Jurkat, Clone E6-1 (cell line): ENCODE results near the gene POLR3C.

Source experiments
- DNase-seq: peaks from one replicate; pipeline ENCODE4 v3.0.0-alpha.2; 2011; ENCODE audit warnings: low read depth, low spot score
- H3K4me3 ChIP-seq: 2 replicates; pipeline ENCODE4 v1.5.1; 2011; ENCODE audit warnings: mild to moderate bottlenecking, low read length, control low read depth, moderate library complexity

The POLR3C gene

DNA sequence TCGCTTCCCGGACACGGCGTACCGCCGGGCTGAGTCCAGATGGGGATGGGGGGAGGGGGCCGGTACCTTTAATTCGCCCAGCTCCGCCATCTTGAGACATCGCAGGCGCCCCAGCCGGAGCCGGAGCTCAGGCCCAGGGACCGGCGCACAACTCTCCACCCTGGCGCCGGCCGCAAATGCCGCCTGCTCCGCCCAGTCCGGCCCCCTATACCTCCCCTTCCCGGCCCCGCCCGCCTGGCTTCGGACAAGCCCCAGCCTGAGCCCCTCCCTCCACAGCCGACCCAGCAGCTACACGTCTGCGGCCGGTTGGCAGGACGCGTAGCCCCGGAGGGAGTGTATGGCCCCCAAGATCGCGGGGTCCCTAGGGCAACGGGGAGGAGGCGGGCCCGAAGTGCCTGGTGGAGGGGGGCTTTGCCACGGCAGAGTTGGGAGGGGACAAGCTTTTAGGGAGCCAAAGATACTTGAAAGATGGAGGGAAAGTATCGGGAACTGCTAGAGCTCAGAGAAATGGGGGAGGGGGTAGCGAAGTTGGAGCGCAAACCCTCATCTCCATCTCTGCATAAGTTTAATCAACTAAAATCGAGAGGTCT, 35.0 kb downstream of the POLR3C start, which contains the start of gene PIAS3:
TSS of gene PIAS3 (minus strand) at position 181 of the 590 bp plus-strand sequence. CDS start at position 90, 91 bp downstream.
- peak; percentile 74 for DNase-seq

DNA sequence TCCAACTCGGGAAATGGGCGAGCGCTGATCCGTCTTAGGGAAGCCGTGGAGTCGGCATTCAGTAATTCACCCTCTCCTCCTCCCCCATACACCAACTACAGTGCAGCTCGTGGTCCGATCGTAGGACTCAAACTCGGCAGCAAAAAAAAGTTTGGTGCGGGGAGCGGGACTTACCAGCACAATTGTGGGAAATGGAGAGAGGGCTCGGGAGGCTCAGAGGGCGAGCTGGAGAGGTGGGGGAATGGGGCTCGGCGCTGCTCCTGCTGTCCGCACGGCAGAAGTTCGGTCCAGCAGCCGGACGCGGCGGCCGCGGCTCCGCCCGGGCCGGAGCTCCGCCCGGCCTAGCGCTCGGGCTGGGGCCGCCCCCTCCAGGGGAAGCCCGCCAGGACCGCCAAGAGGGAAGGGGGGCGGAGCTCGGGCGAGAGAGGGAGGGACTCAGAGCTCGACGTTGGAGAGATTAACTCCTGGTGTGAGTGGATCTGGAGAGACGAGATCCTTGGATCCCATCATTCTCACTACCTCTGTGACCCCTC, 35.6 kb downstream of the POLR3C start:
- DNase-seq: peak; percentile 52
- peak overlapping the region; percentile 82 for H3K4me3 ChIP-seq

More for the DNA sequence above, 35.0 kb downstream of the POLR3C start, which contains the start of gene PIAS3:
- H3K4me3 ChIP-seq: peak within 1 kb of the TSS; percentile 82

DNA sequence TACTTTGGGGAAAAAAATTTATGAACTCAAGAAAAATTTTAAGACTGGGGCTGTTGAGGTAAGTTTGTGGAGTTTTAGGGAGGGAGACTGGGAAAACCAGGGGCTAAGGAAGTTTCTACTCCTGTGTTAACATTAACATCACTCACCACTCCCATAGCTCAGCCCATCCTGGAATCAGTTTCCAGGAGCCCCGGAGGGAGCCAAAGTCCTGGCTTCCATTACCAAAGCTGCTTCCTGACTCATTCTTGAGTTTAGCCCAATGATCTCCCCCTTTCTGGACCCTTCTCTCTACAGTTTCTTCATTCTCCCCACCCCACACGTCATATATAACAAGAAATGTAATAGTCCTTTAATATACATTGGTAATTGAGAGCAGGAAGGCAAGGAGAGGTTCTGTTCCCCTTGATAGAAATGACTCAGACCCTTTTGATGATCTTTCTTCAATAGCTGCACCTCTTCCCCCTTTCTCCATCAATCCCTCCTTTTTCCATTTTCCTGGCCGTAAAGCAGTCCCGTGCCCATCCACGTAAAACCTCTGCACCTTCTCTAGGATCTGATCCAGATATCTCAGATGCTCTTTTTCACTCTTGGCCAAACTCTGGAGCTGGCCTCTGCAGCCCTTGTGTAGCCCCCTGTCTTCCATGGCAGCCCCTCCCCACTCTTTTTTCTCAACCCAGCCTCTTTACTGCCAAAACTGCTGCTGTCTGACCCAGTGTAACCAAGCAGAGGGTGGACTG, 39.5 kb downstream of the POLR3C start:
- DNase-seq: no peak

DNA sequence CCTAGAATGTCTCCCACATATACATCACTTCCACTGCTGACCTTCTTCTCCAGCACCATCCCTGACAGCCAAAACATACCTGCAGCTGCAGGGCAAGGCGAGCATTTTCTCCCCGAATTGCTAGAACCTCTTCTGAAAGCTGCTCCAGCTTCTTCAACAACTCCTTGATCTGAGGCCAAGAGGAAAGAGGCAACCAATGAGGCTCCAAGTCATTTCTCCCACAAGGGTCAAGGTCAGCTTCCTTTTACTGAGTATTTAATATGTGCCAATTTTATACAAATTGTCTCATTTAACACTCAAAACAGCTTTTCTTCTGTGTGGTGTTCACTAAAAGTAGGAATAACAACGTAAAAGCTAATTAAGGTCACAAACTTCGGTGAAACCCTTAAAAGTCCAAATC, 44.2 kb downstream of the POLR3C start:
- DNase-seq: no peak
- no peak overlapping the region for H3K4me3 ChIP-seq

More for the DNA sequence above, 39.5 kb downstream of the POLR3C start:
- H3K4me3 ChIP-seq: no peak overlapping the region

DNA sequence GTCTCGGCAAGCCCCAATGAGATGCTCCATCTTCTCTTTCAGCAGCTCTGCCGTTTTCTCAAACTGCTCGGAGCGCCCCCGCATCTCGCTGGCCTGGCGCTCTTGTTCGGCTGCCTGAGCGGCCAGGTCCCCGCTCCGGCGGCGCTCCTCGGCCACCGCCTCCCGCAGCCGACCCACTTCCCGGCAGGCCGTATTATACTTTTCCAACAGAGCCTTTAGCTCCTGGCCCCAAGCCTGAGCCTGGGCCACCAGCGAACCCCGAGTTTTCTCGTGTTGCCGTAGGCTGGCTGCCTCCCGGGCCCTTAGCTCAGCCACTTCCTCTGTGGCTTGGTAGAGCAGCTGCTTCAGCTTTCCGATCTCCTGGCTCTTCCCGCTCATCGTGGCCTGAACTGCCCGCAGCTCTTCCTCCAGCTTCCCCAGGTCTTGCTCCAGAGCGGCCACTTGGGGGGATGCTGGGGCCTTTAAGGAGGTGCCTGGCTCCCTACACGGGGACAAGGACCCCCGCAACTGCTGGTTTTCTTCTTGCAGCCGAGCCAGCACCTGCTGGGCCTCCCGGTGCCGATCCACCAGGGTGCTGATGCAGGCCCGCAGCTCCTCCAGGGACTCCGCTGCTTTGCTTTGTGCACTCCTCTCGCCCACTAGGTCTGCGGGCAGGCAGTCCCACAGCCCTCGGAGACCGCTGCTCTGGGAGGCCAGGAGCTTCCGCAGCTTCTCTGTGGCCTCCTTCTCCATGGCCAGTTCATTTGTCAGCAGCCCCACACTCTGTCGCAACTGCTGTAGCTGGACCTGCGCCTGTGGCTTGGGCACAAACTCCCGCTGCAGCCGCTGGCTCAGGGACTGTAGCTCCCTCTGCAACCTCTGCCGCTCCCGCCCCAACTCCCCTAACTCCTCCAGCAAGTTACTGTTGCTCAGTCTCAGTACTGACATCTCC, 48.3 kb downstream of the POLR3C start:
- DNase-seq: no peak
- no peak overlapping the region for H3K4me3 ChIP-seq

DNA sequence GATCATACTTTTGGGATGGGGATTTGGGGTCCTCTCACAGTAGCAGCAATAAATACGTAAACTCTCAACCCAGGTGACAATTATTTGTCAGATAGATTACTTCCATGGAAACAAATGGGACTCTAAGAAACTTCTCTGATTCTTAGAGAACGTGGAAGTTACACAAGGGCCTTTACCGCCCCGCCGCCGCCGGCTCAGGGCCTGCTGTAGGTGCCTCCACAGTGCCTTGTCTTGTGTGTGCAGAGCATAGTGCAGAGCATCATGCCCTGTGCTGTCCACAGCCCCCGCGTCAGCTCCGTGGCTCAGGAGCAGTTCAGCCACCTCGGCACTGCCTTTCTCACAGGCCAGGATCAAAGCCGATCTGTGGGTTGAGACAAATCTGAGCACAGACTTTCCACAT, 50.6 kb downstream of the POLR3C start:
- DNase-seq: no peak
- H3K4me3 ChIP-seq: no peak overlapping the region

DNA sequence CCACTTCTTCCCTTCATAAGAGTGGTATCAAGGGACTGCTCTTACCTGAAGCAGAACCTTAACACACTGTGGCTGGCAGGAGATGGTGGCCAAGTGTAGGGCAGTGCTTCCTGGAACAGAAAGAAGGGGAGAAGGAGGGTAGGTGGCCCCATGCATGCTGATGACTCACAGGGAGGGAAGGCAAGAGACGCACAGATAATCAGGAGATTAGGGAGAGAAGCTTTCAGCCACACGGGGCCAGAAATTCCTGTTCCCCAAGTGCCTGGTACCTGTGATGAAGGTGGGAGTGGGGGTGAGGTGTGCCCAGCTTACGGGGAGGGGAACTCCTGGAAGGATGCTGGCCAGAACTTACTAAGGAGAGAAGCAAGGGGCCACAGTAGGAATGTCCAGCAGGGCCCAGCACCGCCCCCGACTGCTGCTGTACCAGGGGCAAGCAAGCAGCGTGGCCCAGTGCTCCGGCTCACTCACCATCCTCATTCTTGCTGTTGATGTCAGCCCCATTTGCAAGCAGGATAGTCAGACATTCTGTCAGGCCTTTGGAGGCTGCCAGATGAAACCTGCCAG, 54.0 kb downstream of the POLR3C start:
- no peak overlapping the region for H3K4me3 ChIP-seq
- DNase-seq: no peak

DNA sequence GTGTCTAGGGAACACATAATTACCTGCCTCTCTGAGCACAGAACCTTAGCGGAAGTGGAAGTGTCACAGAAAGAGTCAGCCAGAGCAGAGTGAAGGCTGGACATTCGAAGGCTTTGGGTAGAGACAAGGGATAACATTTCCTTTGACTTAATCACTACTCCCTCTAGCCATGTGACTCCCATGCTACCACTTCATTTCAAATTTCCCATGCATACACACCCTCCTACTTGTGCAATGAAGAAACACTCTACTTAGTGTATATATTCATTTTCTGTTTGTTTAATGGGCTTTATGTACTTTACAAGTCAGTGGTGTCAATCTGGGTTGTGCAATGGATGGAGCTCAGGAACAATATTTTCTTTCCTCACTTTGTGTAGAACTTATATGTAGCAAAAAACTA, 54.7 kb downstream of the POLR3C start:
- no peak for DNase-seq
- no peak overlapping the region for H3K4me3 ChIP-seq

DNA sequence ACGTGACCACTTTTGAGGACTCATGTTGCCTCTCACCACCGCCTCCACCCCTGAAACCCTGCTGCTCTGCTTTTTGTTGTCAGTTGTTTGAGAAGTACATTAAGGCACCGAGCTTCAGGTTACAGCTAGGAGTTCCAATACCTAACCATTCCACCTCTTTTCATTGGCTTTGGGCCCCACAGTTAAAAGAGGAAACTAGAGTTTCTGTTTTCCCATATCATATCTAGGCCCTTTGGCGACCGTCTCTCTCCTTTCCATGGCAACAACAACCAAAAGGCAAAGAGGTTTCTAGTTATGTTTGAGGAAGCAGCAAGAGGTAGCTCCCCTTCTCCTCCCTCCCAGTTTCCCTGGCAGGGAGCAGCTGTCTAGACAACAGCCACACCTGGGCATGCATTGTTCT, 55.8 kb downstream of the POLR3C start:
- H3K4me3 ChIP-seq: no peak overlapping the region
- no peak for DNase-seq

DNA sequence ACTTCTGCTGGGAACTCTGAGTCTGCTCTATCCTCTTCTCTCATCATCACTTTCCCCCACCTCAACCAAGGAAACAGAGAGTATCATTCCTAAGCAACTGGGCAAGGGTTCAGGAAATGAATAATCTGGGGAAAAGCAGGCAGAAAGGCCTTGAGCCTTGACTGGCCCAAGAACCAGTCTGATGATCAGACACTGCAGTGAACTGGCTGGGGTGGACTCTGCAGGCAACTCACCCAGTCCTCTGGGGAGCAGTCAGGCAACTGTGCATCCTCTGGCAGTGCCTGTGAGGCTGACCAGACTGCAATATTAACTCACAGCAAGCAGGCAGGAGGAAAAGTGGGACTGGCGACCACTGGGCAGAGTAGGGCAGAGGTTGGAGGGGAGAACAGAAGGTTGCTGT, 60.7 kb downstream of the POLR3C start:
- no peak overlapping the region for H3K4me3 ChIP-seq
- DNase-seq: no peak

DNA sequence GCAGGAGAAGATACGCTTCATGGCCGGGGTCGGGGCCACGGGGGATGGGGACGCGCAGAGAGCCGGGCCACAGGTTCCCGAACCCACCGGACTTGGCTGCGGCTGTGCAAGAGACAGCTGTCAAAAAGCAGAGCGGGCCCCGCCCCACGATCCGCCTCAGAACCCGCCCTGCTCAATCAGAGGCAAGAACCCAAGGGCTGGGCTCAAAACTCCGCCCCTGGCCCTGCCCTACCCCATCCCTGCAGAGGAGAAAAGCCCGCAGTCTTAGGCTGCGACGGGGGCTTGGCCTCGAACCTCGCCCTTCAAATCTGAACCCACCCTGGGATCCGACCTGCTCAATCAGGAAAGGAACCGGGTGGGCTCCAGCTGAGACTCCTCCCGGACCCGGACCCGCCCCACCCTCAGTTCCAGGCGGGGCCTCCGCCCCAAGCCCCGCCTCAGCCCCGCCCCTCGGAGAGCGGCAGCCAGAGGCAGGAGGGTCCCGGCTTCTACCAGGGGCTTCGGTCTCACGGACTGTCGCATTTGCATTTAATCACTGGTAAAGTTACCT, 61.8 kb downstream of the POLR3C start, which contains the start of gene ANKRD35:
TSS of gene ANKRD35 (minus strand) at position 129 of the 550 bp plus-strand sequence. CDS start at position 21, 108 bp downstream.
- DNase-seq: peak; percentile 34
- peak within 1 kb of the TSS; percentile 53 for H3K4me3 ChIP-seq

DNA sequence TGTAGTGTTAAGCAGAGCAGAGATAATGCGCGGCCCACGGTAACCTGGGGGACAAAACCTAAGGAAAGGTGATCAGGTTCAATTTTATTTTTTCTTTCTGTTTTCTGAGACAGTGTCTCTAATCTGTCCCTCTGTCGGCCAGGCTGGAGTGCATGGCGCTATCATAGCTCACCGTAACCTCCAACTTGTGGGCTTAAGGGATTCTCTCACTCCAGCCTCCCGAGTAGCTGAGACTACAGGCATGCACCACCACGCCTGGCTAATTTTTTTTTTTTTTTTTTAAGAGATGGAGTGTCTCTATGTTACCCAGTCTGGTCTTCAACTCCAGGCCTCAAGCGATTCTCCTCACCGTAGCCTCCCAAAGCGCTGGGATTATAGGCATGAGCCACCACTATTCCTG, 62.4 kb downstream of the POLR3C start:
- peak overlapping the region; percentile 53; the same call in 1 of the 2 replicates for H3K4me3 ChIP-seq
- no peak for DNase-seq

DNA sequence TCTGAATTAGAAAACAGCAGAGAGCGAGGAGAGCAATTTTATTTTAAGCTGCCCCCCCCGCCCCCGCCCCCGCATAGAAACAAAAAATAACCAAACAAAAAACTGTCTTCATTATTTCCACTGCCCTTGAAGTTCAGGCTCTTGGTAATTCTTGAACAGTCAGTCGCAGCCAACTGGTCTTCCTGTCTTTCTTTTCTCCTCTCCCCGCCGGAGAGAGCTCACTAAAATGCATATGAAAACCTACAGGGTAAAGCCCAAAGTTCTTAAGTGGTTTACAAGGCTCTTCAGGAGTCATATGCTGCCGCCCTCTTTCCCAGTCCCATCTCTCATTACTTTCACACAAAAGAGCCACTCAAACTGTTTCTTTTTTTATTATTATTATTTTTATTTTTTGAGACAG, 62.8 kb downstream of the POLR3C start:
- no peak for DNase-seq

DNA sequence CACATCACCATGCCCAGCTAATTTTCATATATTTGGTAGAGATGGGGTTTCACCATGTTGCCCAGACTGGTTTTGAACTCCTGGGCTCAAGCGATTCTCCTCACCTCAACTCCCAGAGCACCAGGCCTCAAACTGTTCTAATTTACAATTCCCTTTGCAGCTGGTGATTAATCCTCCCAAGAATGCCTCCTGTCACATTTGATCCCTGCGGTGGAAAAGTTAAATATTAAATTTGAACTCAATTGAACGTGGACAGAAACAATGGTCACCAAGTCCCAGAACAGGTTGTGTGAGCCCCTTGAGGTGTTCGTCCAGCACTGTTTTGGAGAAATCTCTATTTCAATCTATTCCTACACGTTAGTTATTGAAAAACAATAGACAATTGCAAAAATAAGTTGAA, 63.6 kb downstream of the POLR3C start:
- DNase-seq: no peak
- no peak overlapping the region for H3K4me3 ChIP-seq

More for the DNA sequence above, 62.8 kb downstream of the POLR3C start:
- H3K4me3 ChIP-seq: no peak overlapping the region

DNA sequence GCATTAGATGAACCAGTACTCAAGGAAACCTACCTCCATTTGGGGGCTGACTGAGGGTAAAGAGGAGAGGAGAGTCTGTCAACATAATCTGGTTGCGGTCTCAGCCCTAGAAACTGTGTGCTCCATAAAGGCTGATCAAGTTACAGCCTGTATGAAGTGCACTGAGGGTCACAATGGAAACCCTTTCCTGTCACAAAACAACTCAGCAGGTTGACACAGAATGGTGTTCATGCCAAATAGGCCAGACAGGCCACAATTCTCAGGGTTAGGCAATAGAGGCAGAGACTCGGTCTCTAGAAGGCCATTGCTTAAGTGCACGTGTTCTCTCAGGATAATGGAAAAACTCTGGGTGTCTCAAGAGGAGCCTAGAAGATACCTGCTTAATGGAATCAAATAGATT, 65.7 kb downstream of the POLR3C start:
- DNase-seq: no peak
- H3K4me3 ChIP-seq: no peak overlapping the region

DNA sequence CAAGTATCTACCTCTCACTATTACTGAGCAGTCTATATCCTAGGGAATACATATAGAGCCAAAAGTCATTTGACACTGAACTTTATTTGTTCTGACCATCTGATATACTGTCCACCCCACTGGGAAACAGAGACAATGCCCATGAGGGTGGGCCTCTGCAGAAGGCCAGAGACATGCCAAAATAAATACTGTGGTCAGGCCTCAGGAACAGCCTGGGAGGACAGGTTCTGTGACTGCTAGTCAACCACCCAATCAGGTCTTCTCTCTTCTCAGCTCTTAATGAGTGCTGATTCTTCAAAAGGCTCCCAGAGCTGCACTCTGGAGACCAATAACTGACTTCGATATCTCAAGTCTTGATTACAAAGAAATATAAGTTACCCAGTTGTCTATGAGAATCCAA, 67.1 kb downstream of the POLR3C start:
- H3K4me3 ChIP-seq: no peak overlapping the region
- DNase-seq: no peak

DNA sequence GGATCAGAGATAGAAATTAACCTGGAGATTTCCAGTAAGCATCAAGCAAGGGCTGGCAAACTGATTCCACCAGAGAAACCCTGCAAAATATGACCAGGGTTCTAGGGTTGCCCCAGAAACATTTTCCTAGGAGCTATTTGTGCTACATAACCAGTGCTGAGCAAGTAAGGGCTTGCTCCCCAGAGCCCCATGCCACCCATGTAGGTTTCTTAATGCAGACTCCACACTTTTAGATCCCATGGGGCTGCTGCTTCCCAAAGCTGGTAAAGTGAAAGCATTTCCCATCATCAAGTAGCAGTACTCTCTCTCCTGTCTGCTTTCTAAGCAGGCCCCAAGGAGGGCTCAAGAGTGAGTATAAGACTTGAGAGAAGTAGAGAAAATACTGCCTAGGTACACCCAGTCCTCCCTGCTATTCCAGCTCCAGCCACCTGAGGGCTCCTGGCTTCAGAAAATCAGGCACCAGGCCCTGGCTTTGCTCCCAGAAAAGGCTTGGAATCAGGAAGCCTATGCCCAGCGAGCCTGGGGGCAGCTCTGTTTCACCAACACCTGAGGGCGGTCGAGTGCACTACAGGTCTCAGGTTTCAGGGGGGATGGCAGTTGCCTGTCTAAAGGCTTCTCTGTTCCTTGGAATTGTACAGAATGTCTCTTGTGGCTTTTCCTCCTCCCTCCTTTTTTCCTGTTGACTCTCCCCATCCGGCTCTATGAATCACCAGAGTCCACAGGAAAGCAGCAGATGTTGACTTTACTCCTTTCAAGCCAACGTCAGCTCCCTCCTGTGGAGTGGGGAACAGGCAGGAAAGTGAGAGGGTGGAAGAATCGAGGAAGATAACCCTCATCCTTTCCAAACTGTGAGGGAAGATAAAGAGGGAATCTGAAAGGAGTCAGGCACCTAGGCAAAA, 67.8 kb downstream of the POLR3C start:
- H3K4me3 ChIP-seq: no peak overlapping the region
- DNase-seq: peak; percentile 34
